IPS-NIHi7 (cell line): Measurements from ENCODE around the gene RIMS4.

ENCODE experiments used
- DNase-seq: peaks from one replicate; pipeline ENCODE4 v3.0.0; 2012; ENCODE audit warnings: mixed read lengths; ENCODE audit errors: extremely low spot score

RIMS4 gene

DNA sequence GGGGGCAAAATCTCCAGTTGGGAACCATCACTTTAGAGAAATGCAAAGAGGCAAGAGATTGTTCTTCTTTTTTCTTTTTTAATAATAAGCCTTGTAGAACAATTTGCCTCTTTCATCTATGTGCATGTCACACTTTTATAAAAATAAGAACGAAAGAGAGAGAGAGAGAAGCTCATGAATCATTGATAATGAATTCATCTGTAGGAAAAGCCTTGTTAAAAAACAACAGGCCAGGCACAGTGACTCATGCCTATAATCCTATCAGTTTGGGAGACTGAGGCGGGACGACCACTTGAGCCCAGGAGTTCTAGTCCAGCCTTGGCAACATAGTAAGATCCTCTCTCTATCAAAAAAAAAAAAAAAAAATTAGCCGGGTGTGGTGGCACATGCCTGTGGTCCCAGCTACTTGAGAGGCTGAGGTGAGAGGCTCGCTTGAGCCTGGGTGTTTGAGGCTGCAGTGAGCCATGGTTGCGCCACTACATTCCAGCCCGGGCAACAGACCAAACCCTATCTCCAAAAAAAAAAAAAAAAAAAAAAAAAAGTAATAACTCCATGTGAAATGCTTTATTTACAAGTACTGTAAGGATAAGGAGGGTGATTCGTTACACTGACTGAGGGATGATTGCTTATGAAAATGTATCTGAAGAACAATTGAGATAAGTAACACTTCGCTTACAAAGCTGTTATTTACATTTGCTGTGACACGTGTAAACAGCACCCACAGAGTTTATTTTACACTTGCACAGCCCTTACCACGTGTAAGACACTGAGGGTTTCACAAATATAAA, 89.2 kb downstream of the RIMS4 start:
- no peak for DNase-seq

GRCh38 chr20:44720621-44720996, 89.7 kb downstream of the RIMS4 start:
- DNase-seq: no peak

- DNase-seq: no peak
These were observed 90.5 kb downstream of the RIMS4 start for GRCh38 chr20:44719841-44720240.

GRCh38 chr20:44717986-44718385, 92.4 kb downstream of the RIMS4 start:
- DNase-seq: peak; percentile 67

DNA sequence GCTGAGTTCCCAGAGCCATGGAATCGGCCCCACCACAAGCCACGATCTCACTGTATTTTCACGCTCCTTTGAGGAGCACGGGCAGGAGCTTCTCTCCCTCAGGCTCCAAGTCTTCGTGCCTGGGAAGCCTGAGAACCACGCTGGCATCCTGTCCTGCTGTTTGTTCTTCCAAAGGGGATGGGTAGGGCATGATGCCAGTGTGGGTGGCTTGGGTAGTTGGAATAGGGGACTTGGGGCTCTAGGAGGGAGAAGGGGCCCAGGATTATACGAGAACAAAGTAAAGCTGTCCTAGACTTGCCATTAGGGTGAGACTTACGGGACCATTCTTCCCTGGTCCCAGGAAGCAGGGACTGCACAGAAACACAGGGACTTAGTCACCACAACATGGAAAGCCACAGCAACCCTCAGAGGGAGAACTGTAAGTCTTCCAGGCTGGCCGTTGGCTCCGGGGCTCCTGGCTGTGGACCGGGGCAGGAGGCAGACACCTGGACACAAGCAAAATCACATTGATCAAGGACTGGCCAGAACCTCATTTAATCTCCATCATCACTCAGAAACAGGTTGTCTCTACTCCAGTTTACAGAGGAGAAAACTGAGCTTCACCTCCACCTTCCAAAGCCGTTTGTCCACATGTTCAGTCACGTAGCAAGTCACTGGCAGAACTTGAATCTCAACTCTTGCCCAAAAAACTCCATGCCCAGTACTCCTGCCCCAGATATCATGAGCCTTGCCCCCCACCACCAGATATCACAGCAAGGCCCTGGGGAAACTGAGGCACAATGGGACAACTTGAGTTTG, 93.8 kb downstream of the RIMS4 start:
- no peak for DNase-seq

GRCh38 chr20:44715499-44716308, 94.6 kb downstream of the RIMS4 start:
- DNase-seq: no peak

GRCh38 chr20:44714701-44715498, 95.4 kb downstream of the RIMS4 start, which contains the start of gene CCN5:
CCN5 (plus strand) TSS chr20:44715369; CDS start chr20:44715391, 22 bp downstream.
- DNase-seq: no peak

DNA sequence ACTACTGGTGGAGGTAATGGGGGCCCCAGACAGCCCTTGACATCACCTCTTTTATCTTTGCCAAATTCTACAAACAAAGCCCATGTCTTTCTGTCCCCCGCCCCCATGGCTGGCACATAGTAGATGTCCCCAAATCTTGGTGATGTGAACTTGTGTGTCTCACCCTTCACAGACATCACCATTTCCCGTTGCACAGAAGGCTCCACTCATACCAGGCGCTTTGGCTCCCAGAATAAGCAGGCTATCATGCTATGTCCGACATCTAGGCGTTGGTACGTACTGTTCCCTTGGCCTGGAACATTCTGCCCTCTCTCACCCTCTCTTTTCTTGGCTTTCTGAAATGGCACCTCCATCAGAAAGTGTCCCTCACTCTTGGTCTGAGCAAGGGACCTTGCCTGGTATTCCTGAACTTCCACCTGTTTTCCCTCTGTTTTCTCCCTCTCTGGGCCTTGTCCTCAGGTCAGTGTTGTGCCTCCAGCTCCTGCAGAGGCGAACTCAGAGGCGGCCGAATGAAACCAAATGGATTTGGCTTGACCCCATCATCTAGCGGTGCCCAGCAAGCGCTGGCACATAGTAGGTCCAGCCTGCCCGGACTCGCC, 96.1 kb downstream of the RIMS4 start:
- no peak for DNase-seq

GRCh38 chr20:44711237-44711636, 99.1 kb downstream of the RIMS4 start:
- no peak for DNase-seq

GRCh38 chr20:44709797-44710196, 100.5 kb downstream of the RIMS4 start:
- no peak for DNase-seq

- DNase-seq: no peak
These were observed 101.0 kb downstream of the RIMS4 start for GRCh38 chr20:44709380-44709779.

DNA sequence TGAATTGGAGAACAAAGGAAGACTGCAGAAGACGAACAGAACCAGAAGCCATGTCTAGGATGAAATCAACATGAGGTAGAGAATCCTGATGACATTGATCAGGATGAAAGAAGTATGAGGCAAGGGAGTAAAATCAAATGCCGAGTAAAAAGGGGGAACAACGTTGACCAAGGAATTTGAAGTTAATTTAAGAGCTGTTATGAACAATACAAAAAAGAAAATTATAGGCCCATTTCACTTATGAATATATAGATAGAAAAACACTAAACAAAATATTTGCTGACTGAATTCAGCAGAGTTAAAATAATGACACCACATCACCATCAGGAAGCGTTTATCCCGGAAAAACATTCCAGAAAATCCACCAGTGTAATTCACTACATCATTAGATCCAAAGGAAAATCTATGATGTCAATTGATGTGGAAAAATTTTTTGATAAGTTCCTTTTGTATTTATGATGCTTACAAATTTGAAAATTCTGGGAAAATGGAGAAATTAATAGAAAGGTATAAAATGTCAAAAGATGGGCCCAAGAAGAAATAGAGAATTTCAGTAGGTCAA, 103.2 kb downstream of the RIMS4 start:
- DNase-seq: no peak

GRCh38 chr20:44706301-44707017, 103.9 kb downstream of the RIMS4 start:
- DNase-seq: no peak

DNA sequence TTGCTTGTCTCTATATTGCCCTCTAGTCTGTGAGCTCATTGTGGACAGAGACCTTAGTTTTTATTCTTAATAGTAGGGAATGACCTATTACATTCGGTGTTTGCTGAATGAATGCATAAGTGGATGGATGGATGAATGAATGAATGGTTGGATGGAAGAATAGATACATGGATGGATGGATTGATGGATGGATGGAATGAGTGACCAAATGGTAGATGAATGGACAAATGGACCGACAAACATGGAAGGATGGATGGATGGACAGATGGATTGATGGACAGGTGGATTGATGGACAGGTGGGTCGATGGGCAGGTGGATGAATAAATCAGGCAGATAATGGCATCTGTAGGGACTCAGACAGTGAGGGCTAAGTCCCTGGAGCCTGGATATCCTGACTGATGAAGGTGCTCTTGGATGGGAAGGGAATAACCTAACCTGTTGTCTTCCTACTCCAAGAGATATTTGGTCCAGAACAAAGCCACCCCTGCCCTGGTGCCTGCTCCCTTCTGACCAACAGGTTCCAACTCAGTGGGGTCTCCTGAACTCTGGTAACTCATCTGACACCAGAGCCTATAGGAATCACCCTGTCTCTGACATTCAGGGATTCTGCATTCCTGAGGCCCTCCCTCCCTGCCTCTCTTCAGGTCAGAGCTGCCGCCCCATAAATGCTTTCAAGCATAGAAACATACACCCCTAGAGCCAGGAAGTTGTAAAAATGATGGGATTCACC, 104.8 kb downstream of the RIMS4 start:
- no peak for DNase-seq

GRCh38 chr20:44704551-44704971, 105.8 kb downstream of the RIMS4 start:
- no peak for DNase-seq

DNA sequence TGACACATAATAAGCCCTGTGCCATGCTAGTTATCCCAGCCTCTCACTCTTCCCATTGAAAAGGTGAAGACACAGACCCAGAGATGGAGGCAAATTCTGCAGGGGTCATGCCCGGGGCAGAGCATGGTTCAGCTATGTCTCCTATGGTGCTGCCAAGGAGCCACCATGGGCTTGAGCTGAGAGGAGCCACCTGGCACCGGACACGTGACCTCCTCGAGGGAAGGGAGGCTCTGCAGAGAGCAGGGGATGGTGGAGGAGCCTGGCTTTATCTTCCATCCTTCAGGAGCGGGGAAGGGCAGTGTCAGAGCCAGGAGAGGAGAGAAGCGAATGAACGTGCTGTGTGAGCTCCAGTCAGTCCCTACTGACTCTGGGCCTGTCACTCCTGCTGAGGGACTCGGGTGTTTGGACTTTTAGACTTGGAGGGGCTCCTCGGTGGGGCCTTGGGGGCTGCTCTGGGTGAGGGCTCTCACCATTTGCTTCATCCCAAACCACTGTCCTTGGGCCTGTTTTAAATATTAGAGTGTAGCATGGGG, 106.3 kb downstream of the RIMS4 start:
- DNase-seq: no peak

DNA sequence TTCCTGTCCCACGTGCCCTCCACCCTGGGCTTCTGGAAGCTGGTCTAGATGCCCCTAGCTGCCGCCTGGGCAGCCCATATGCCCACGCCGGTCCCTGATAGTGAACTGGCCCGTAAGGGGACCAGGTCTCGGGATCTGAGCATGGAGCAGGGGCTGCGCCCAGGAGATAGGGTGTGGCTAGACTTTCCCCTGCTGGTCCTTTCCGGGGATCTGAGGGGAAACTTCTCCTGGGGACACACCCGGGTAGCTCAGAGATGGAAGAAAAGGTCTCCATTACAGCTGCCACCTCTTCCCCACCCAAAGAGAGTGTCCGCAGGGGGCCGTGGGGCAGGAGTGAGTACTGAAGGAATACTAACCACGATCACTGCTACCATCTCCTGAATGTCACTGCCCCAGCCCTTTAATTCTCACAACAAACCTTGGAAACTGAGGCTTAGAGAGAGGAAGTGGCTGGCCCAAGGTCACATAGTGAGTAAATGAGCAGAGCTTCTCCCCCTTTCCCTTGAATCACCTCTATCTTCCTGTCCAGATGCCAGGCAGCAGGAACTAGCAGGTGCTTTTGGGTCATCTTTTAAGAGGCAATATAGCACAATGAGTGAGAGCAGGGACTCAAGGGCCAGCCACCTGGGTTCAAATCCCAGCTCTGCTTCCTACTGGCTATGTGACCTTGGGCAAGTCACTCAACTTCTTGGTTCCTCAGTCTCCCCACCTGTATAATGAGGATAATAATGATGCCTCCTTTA, 107.0 kb downstream of the RIMS4 start:
- DNase-seq: no peak

DNA sequence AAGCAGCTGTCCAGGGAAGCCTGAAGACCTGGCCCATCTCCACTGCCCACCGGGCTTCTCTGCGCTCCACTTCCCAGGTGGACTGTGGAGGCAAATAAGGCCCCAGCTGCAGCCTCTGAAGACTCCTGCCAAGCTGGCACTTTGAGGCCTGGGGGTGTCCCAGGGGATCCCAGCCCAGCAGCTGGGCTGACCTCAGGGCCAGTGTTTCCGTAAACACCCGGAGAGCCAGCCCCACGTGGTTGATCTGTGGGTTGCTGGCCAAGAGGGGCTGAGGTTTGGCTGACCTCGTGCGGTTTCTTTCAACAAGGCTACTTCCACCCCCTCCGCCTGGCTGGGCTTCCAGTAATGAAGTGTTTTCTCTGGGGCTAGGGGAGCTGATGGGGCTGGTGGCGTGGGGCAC, 107.6 kb downstream of the RIMS4 start:
- DNase-seq: no peak
